ENCODE results near the gene OBSCN.

The OBSCN gene

DNA sequence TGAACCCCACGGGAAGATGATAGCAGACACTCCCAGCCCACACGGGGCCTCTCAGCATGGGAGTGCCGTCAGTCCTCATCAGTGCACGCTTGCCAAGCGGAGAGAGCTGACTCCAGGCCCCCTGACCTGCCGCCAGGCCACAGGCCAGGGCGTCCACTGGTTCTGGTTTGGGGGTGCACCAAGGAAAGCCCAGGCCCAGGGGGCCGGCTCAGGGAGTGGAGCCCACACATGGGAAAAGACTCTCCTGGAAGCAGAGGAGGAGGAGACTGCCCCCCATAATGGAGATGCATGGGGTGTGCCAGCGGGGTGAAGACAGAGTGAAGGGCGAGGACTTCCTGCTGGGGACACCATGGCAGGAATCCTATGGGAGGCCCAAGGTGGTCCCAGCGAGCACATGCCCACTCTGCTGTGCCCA is 192.4 kb downstream of the OBSCN start:
- DNase-seq (ENCODE audit: low read depth, low spot score): no peak

GRCh38 chr1:228400692-228401454 is 193.0 kb downstream of the OBSCN start:
- no peak for DNase-seq (ENCODE audit: low read depth, low spot score)

DNA sequence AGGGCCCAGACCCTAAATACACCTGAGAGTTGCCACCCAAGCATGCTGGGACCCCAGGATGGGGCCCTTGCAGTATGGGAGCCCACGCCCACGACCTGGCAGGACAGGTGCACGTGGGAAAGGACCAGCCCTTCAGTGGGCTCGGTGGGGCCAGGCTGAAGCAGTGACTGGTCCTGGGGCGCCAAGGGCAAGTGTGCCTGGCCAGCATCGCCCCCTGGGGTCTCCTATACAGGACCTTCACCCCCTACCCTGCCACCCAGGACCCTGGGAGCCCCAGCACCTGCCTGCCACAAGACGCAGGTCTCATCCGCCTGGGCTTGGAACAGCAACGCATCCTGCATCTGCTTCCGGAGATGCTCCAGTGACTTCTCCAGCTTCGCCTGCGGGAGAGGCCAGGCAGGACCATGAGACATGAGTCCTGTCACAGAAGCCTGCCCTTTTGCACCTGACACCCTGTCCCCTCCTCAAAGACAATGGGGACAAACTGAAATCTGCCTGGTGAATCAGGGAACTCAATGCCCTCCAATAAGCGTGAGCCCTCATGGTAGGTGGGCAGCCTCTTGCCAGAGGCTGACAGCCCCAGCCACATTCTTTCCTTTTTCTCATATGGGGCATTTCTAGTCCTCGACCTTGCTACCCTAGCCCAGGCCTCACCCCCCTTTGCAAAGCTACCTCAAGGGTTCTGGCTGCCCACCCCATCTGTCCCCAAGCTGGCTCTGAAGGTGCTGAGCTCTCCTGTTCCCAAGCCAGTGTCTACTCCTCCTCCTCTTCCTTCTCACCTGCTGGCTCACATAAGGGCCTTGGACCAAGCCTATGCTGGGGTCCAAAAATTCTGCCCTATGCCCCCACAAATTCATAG is 194.2 kb downstream of the OBSCN start:
- no peak for DNase-seq (ENCODE audit: low read depth, low spot score)

DNA sequence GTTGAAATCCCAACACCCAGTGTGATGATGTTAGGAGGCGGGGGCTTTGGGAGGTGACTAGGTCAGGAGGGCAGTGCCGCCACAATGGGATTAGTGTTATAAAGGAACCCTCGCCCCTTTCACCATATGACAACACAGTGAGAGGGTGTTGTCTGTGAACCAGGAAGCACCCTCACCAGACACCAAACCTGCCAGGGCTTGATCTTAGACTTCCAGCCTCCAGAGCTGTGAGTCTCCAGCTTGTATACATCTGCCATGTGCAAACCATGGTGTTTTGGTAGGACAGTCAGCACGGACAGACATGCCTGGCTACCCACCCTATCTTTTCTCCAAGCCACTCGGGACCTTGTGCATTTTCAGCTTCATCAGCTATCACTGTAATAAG is 194.8 kb downstream of the OBSCN start:
- no peak for DNase-seq (ENCODE audit: low read depth, low spot score)

GRCh38 chr1:228403231-228403631 is 195.4 kb downstream of the OBSCN start:
- DNase-seq (ENCODE audit: low read depth, low spot score): no peak

DNA sequence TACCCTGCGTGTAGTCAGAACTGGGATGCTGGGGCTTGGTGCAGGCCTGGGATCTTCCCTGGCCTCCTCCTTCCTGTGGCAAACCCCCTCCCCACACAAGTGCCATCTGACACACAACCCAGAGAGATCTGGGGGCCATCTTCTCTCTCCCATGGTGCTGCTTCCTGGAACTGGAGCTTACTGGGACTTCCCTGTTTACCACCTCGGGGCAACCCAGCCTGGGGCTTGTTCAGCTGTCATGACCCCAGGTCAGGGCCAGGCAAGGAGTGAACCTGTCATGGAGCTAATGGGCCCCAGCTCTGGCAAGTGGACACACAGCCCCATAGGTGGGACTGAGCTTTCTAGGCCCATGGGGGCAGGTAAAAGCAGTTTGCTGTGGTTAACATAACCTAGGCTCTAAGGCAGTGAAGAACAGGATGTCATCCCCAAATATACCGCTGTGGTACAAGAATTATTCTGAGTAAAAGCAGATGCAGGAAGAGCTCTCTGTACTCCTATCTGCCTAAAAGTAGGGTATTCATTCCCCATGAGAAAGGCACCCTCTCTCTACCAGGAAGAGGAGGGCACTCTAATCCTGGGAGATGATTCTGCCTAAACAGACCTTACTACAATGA is 196.4 kb downstream of the OBSCN start:
- no peak for DNase-seq (ENCODE audit: low read depth, low spot score)

GRCh38 chr1:228405200-228405978 is 197.5 kb downstream of the OBSCN start:
- no peak for DNase-seq (ENCODE audit: low read depth, low spot score)

GRCh38 chr1:228405979-228406228 is 198.1 kb downstream of the OBSCN start:
- DNase-seq (ENCODE audit: low read depth, low spot score): no peak

DNA sequence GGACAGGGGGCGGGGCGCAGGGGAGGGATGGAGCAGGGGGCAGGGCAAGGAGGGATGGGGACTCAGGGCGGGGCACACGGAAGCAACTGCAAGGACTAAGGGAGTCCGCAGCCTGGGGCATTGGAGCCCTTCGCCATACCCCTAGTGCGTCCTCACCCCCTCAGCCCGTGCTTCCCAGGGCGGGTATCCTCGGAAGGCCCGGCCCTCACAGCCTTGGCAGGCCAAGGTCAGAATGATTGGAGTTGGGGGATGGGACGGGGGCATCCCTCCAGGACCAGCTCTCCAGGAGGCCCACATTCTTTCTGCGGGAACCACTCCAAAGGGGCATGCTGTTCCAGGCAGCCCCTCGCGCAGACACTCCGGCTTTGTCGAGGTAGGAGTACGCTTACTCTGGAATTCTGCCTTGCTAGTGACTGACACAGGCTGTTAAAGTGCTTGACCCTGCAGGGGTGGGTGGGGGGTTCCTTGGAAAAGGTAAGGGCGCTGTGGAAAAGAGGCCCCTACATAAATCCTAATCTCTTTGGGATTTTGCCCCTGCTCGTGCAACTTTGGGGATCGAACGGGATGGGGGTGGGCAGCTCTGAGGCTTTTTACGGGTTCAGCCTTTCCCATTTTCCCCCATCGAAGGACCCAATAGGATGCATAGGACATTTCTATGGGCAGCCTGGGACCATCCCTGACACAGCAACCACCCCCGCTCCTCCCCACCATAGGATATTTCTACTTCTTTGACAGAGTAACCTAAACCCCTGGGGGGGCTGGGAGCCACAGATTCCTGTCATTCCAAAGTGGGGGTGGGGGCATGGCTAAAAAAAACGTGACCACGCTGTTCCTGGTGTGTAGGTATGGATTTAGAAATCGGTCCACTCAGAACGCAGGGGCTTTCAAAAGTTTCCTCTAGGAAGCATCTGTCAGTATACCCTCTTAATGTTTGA is 199.5 kb downstream of the OBSCN start:
- DNase-seq (ENCODE audit: low read depth, low spot score): no peak

DNA sequence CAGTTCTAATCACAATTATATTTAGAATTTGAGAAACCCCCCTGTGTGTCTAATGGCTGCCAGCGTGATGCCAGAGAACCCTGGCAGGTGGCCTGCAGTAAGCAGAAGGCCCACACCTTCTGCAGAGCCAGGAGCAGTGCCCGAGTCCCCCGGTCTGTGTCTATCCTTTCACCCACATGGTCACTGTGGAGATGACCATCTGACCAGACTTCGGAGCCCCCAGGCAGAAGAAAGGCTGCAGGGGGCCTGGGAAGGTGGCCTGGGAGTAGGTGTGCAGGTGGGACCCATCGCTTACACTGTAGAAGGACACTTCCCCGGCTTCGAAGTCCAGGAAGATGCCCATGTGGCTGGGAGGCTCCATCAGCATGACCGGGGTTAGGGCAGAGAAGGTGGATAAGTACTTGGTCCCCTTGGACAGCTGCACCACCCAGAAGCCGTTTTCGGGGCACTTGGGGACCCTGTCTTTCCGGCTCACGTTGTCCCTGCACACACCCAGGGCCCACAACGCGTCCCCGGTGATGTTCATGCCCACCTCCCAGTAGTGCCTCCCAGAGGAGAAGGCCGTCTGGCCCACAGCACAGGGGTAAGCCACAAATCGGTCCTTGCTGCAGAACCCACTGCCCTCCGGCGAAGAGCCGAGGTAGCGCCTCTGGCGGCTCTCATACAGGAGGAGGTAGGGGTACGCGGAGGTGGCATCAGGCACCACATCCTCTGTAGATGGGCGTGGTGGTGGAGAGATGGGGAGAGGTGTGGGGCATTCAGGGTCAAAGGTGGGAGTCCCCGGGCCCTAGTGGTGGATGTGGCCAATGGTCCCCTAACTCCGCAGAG is 200.4 kb downstream of the OBSCN start:
- DNase-seq (ENCODE audit: low read depth, low spot score): no peak

GRCh38 chr1:228408869-228409805 is 201.3 kb downstream of the OBSCN start:
- DNase-seq (ENCODE audit: low read depth, low spot score): no peak

- no peak for DNase-seq (ENCODE audit: low read depth, low spot score)
These were observed 202.2 kb downstream of the OBSCN start for GRCh38 chr1:228410015-228410414.

DNA sequence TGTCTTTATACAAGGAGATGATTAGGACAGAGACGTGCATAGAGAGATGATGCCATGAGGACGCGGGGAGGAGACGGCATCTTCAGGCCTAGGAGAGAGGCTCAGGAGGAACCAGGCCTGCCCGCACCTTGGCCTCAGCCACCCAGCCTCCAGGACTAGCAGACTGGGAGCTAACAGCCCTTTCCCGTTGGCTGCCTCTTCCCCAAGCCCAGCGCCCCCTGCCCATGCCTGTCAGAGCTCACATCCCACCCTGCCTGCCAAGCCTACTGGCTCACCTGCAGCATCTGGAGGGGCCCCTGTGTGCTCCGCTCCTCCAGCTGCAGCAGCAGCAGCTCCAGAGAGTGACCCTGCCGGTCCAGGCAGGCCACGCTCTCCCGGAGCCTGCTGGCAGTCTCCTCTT is 202.8 kb downstream of the OBSCN start:
- DNase-seq (ENCODE audit: low read depth, low spot score): no peak

DNA sequence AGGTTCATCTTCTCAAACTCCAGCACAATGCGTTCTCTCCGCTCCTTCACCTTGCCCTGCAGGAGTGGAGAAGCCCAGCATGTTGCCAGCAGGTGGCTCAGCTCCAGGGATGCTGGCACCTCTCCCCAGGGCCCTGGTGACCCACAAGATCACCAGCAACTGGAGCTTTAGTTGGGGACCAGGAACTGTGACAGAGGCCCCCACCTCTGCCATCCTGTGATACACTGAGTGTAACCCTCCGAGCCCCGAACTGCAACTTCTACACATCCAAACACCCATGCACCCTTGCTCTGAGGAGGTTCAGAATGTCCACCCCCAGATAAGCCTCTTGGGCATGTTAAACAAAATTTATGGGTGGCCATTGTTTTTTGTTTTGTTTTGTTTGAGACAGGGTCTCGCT is 203.3 kb downstream of the OBSCN start:
- DNase-seq (ENCODE audit: low read depth, low spot score): no peak

DNA sequence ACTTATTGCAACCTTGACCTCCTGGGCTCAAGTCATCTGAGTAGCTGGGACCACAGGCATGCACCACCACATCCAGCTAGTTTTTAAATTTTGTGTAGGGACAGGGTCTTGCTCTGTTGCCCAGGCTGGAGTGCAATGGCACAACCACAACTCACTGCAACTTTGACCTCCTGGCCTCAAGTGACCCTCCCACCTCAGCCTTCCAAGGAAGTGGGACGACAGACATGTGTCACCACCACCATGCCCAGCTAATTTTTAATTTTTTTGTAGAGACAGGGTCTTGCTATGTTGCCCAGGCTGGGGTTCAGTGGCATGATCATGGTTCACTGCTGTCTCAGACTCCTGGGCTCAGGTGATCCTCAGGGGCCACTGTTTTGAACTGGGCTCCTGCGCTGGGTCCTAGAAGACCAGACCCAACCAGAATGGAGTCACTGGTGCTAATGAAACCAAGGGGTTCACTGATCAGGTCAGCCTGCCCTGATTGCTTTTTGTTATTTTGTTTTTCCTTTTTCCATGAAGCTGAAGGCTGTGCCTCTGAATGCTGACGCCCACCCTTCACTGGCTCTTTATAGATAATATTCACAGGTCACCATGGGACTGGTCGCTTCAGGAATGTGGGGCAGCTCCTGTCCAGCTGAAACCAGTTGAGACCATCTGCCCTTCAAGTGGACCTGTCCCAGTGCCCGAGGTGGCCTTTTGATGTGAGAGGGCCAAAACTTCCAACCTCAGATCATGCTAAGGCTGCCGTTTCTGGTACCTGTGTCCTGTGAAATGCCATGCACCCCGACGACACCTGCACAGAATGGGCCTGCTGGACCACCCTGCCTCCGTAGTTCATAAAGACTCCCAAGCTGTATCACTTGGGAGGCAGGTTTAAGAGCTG is 203.9 kb downstream of the OBSCN start:
- DNase-seq (ENCODE audit: low read depth, low spot score): no peak

GRCh38 chr1:228413241-228414010 is 205.6 kb downstream of the OBSCN start:
- DNase-seq (ENCODE audit: low read depth, low spot score): no peak
